ENCODE results near the gene TAF3.

The TAF3 gene

GRCh38 chr10:7928536-7928935 lies 110.2 kb downstream of the TAF3 start:
- ChIA-PET CTCF (no interaction called here), POLR2A (no interaction called here)
- no peaks in the 10 kb centered on the region for H3K36me3 ChIP-seq (ENCODE audit: control insufficient read depth in 4 of 4, insufficient read depth in 4 of 4, low read length in 3 of 4)
- no peak overlapping the region for H3K27ac ChIP-seq (ENCODE audit: insufficient read depth in 1 of 2, low read depth in 1 of 2, low read length in 2 of 2, poor library complexity in 1 of 2, severe bottlenecking in 2 of 2)
- 100% methylated on average over 3 of the region's 3 CpGs for WGBS (ENCODE audit: insufficient coverage)
- DNase-seq = no peak
- no peaks in the 10 kb centered on the region for H3K27me3 ChIP-seq (replicated peaks in 2 of 5; ENCODE audit: control insufficient read depth in 4 of 5, insufficient read depth in 5 of 5, low read length in 4 of 5)
- H3K9me3 ChIP-seq (ENCODE audit: control extremely low read depth in 1 of 5, control insufficient read depth in 4 of 5, insufficient read depth in 2 of 5, low read depth in 1 of 5, low read length in 4 of 5) = no peaks in the 10 kb centered on the region
- H3K4me3 ChIP-seq (ENCODE audit: control insufficient read depth in 1 of 7, extremely low read depth in 1 of 7, insufficient read depth in 4 of 7, low read depth in 2 of 7, low read length in 6 of 7) = no peak overlapping the region
- no peaks in the 10 kb centered on the region for H3K4me1 ChIP-seq (ENCODE audit: control extremely low read depth in 1 of 4, control insufficient read depth in 4 of 4, insufficient read depth in 4 of 4, low read length in 3 of 4)

DNA sequence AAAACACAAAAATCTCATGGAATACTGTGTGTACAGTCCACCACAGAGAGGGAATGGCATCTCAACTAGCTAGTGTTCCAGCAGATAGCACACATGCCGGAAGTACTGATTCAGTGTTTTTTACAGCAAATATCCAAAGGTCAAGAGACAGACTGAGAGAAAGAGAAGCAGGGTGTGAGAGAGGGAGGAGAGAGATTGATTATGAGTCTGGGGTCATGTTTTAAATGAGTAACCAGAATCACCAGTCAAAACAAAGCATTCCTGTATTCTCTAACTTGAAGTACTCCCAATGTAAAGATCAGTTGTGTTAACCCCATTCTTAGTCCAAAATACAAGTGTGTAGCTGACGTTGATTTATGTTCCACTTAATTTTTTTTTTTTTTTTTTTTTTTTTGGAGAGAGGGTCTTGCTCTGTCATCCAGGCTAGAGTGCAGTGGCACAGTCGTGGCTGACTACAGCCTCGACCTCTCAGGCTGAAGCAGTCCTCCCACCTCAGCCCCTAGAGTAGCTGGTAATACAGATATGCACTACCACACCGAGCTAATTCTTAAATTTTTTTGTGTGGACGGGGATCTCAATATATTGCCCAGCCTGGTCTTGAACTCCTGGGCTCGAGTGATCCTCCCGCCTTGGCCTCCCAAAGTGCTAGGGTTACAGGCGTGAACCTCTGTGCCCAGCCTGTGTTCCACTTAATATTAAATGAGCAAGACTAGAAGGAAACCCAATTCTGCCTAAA lies 114.2 kb downstream of the TAF3 start:
- CTCF ChIA-PET = no interaction called here
- peaks cover 0 to 4% (median 0%) of the 10 kb centered on the region in 4 experiments for H3K36me3 ChIP-seq (ENCODE audit: control insufficient read depth in 4 of 4, insufficient read depth in 4 of 4, low read length in 3 of 4)
- POLR2A ChIA-PET = no interaction called here

GRCh38 chr10:7933262-7933661 lies 115.0 kb downstream of the TAF3 start:
- Histone ChIP-seq H3K27ac (ENCODE audit: insufficient read depth in 1 of 2, low read depth in 1 of 2, low read length in 2 of 2, poor library complexity in 1 of 2, severe bottlenecking in 2 of 2) (no peak overlapping the region), H3K36me3 (ENCODE audit: control insufficient read depth in 4 of 4, insufficient read depth in 4 of 4, low read length in 3 of 4) (peaks cover 0 to 6% (median 0%) of the 10 kb centered on the region in 4 experiments), H3K4me1 (ENCODE audit: control extremely low read depth in 1 of 4, control insufficient read depth in 4 of 4, insufficient read depth in 4 of 4, low read length in 3 of 4) (no peaks in the 10 kb centered on the region), H3K27me3 (replicated peaks in 2 of 5; ENCODE audit: control insufficient read depth in 4 of 5, insufficient read depth in 5 of 5, low read length in 4 of 5) (no peaks in the 10 kb centered on the region), H3K4me3 (ENCODE audit: control insufficient read depth in 1 of 7, extremely low read depth in 1 of 7, insufficient read depth in 4 of 7, low read depth in 2 of 7, low read length in 6 of 7) (no peak overlapping the region), H3K9me3 (ENCODE audit: control extremely low read depth in 1 of 5, control insufficient read depth in 4 of 5, insufficient read depth in 2 of 5, low read depth in 1 of 5, low read length in 4 of 5) (peaks cover 0 to 14% (median 3%) of the 10 kb centered on the region in 5 experiments)
- 93% methylated on average over 2 of the region's 3 CpGs for WGBS (ENCODE audit: insufficient coverage)
- DNase-seq = no peak
- CTCF ChIA-PET = no interaction called here
- POLR2A ChIA-PET = no interaction called here

More for the DNA sequence above, 114.2 kb downstream of the TAF3 start:
- WGBS (ENCODE audit: insufficient coverage) = 93% methylated on average over 3 of the region's 9 CpGs
- Histone ChIP-seq H3K27ac (ENCODE audit: insufficient read depth in 1 of 2, low read depth in 1 of 2, low read length in 2 of 2, poor library complexity in 1 of 2, severe bottlenecking in 2 of 2) (no peak overlapping the region), H3K4me1 (ENCODE audit: control extremely low read depth in 1 of 4, control insufficient read depth in 4 of 4, insufficient read depth in 4 of 4, low read length in 3 of 4) (no peaks in the 10 kb centered on the region), H3K9me3 (ENCODE audit: control extremely low read depth in 1 of 5, control insufficient read depth in 4 of 5, insufficient read depth in 2 of 5, low read depth in 1 of 5, low read length in 4 of 5) (peaks cover 0 to 10% (median 3%) of the 10 kb centered on the region in 5 experiments), H3K27me3 (replicated peaks in 2 of 5; ENCODE audit: control insufficient read depth in 4 of 5, insufficient read depth in 5 of 5, low read length in 4 of 5) (no peaks in the 10 kb centered on the region), H3K4me3 (ENCODE audit: control insufficient read depth in 1 of 7, extremely low read depth in 1 of 7, insufficient read depth in 4 of 7, low read depth in 2 of 7, low read length in 6 of 7) (no peak overlapping the region)
- no peak for DNase-seq

- DNase-seq = no peak
- CTCF ChIA-PET = no interaction called here
- Histone ChIP-seq H3K36me3 (ENCODE audit: control insufficient read depth in 4 of 4, insufficient read depth in 4 of 4, low read length in 3 of 4) (peaks cover 0 to 6% (median 0%) of the 10 kb centered on the region in 4 experiments), H3K27me3 (replicated peaks in 2 of 5; ENCODE audit: control insufficient read depth in 4 of 5, insufficient read depth in 5 of 5, low read length in 4 of 5) (no peaks in the 10 kb centered on the region), H3K9me3 (ENCODE audit: control extremely low read depth in 1 of 5, control insufficient read depth in 4 of 5, insufficient read depth in 2 of 5, low read depth in 1 of 5, low read length in 4 of 5) (peaks cover 0 to 16% (median 4%) of the 10 kb centered on the region in 5 experiments), H3K4me3 (ENCODE audit: control insufficient read depth in 1 of 7, extremely low read depth in 1 of 7, insufficient read depth in 4 of 7, low read depth in 2 of 7, low read length in 6 of 7) (no peak overlapping the region), H3K27ac (ENCODE audit: insufficient read depth in 1 of 2, low read depth in 1 of 2, low read length in 2 of 2, poor library complexity in 1 of 2, severe bottlenecking in 2 of 2) (no peak overlapping the region), H3K4me1 (ENCODE audit: control extremely low read depth in 1 of 4, control insufficient read depth in 4 of 4, insufficient read depth in 4 of 4, low read length in 3 of 4) (no peaks in the 10 kb centered on the region)
- 91% methylated on average over 4 of the region's 8 CpGs for WGBS (ENCODE audit: insufficient coverage)
- POLR2A ChIA-PET = no interaction called here
Measured at GRCh38 chr10:7933757-7934156, 115.5 kb downstream of the TAF3 start.

GRCh38 chr10:7937315-7937945 lies 119.1 kb downstream of the TAF3 start:
- DNase-seq = no peak
- ChIA-PET POLR2A (no interaction called here), CTCF (no interaction called here)
- H3K27ac ChIP-seq (ENCODE audit: insufficient read depth in 1 of 2, low read depth in 1 of 2, low read length in 2 of 2, poor library complexity in 1 of 2, severe bottlenecking in 2 of 2) = no peak overlapping the region
- H3K4me3 ChIP-seq (ENCODE audit: control insufficient read depth in 1 of 7, extremely low read depth in 1 of 7, insufficient read depth in 4 of 7, low read depth in 2 of 7, low read length in 6 of 7) = no peak overlapping the region
- peaks cover 3 to 26% (median 6%) of the 10 kb centered on the region in 5 experiments for H3K9me3 ChIP-seq (ENCODE audit: control extremely low read depth in 1 of 5, control insufficient read depth in 4 of 5, insufficient read depth in 2 of 5, low read depth in 1 of 5, low read length in 4 of 5)
- H3K4me1 ChIP-seq (ENCODE audit: control extremely low read depth in 1 of 4, control insufficient read depth in 4 of 4, insufficient read depth in 4 of 4, low read length in 3 of 4) = no peaks in the 10 kb centered on the region
- no peaks in the 10 kb centered on the region for H3K27me3 ChIP-seq (replicated peaks in 2 of 5; ENCODE audit: control insufficient read depth in 4 of 5, insufficient read depth in 5 of 5, low read length in 4 of 5)
- 93% methylated on average over 3 of the region's 5 CpGs for WGBS (ENCODE audit: insufficient coverage)
- H3K36me3 ChIP-seq (ENCODE audit: control insufficient read depth in 4 of 4, insufficient read depth in 4 of 4, low read length in 3 of 4) = peaks cover 0 to 6% (median 0%) of the 10 kb centered on the region in 4 experiments

DNA sequence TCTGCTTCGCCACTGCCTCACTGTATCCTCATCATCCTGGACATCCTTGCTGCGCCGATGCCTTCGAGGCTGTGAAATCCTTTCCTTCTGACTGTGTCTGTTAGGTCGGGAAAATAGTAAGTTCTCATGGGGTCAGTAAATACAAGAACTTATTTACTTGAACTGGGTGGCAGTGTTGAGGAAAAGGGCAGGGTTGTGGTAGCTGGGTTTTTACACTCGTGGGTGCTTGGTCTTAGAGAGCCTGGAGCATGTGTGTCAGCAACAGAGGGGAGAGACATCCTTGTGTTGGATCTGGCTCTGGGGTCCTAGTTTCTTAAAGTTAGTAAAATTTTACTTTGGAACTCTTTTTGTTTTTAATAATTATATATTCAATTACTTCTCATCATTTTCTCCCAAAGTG lies 123.3 kb downstream of the TAF3 start:
- no peak overlapping the region for H3K4me3 ChIP-seq (ENCODE audit: control insufficient read depth in 1 of 7, extremely low read depth in 1 of 7, insufficient read depth in 4 of 7, low read depth in 2 of 7, low read length in 6 of 7)
- CTCF ChIA-PET = no interaction called here
- H3K4me1 ChIP-seq (ENCODE audit: control extremely low read depth in 1 of 4, control insufficient read depth in 4 of 4, insufficient read depth in 4 of 4, low read length in 3 of 4) = no peaks in the 10 kb centered on the region
- POLR2A ChIA-PET = no interaction called here
- DNase-seq = no peak
- 100% methylated on average over 2 of the region's 6 CpGs for WGBS (ENCODE audit: insufficient coverage)
- peaks cover 0 to 6% (median 0%) of the 10 kb centered on the region in 4 experiments for H3K36me3 ChIP-seq (ENCODE audit: control insufficient read depth in 4 of 4, insufficient read depth in 4 of 4, low read length in 3 of 4)
- no peaks in the 10 kb centered on the region for H3K27me3 ChIP-seq (replicated peaks in 2 of 5; ENCODE audit: control insufficient read depth in 4 of 5, insufficient read depth in 5 of 5, low read length in 4 of 5)
- no peak overlapping the region for H3K27ac ChIP-seq (ENCODE audit: insufficient read depth in 1 of 2, low read depth in 1 of 2, low read length in 2 of 2, poor library complexity in 1 of 2, severe bottlenecking in 2 of 2)
- peaks cover 2 to 24% (median 6%) of the 10 kb centered on the region in 5 experiments for H3K9me3 ChIP-seq (ENCODE audit: control extremely low read depth in 1 of 5, control insufficient read depth in 4 of 5, insufficient read depth in 2 of 5, low read depth in 1 of 5, low read length in 4 of 5)

GRCh38 chr10:7942316-7942715 lies 124.0 kb downstream of the TAF3 start:
- Histone ChIP-seq H3K9me3 (ENCODE audit: control extremely low read depth in 1 of 5, control insufficient read depth in 4 of 5, insufficient read depth in 2 of 5, low read depth in 1 of 5, low read length in 4 of 5) (peaks cover 2 to 16% (median 3%) of the 10 kb centered on the region in 5 experiments), H3K27ac (ENCODE audit: insufficient read depth in 1 of 2, low read depth in 1 of 2, low read length in 2 of 2, poor library complexity in 1 of 2, severe bottlenecking in 2 of 2) (no peak overlapping the region), H3K4me1 (ENCODE audit: control extremely low read depth in 1 of 4, control insufficient read depth in 4 of 4, insufficient read depth in 4 of 4, low read length in 3 of 4) (no peaks in the 10 kb centered on the region), H3K36me3 (ENCODE audit: control insufficient read depth in 4 of 4, insufficient read depth in 4 of 4, low read length in 3 of 4) (peaks cover 0 to 3% (median 0%) of the 10 kb centered on the region in 4 experiments), H3K4me3 (ENCODE audit: control insufficient read depth in 1 of 7, extremely low read depth in 1 of 7, insufficient read depth in 4 of 7, low read depth in 2 of 7, low read length in 6 of 7) (no peak overlapping the region), H3K27me3 (replicated peaks in 2 of 5; ENCODE audit: control insufficient read depth in 4 of 5, insufficient read depth in 5 of 5, low read length in 4 of 5) (no peaks in the 10 kb centered on the region)
- no peak for DNase-seq
- ChIA-PET CTCF (no interaction called here), POLR2A (no interaction called here)
- WGBS (ENCODE audit: insufficient coverage) = 100% methylated on average over 1 of the region's 4 CpGs
